ENCODE measurements around the gene TMEM200A. TPM values are rescaled to one million over a fixed set of nuclear protein-coding genes. Genes with fewer than 3 reads are reported as not detected.

The TMEM200A gene
- polyA plus RNA-seq, 3 donors: not detected

GRCh38 chr6:130390890-130391289, 25.1 kb downstream of the TMEM200A start:
- no peaks in the 10 kb centered on the region for H3K9me3 ChIP-seq (replicated peaks in 1 of 2; ENCODE audit: control insufficient read depth in 1 of 2, insufficient read depth in 1 of 2, low read length in 2 of 2)
- no peak overlapping the region for H3K4me3 Mint-ChIP-seq
- H3K27ac Mint-ChIP-seq: no peak overlapping the region
- H3K36me3 ChIP-seq (replicated peaks in 1 of 2; ENCODE audit: control insufficient read depth in 1 of 2, insufficient read depth in 2 of 2, low read length in 2 of 2): no peaks in the 10 kb centered on the region
- H3K9ac ChIP-seq (ENCODE audit: insufficient read depth, low read length, poor library complexity, severe bottlenecking): no peak overlapping the region
- no peak for DNase-seq
- H2AFZ ChIP-seq (ENCODE audit: insufficient read depth, low read depth, low read length, poor library complexity, severe bottlenecking): no peak overlapping the region
- TF ChIP-seq, protein P1, sequence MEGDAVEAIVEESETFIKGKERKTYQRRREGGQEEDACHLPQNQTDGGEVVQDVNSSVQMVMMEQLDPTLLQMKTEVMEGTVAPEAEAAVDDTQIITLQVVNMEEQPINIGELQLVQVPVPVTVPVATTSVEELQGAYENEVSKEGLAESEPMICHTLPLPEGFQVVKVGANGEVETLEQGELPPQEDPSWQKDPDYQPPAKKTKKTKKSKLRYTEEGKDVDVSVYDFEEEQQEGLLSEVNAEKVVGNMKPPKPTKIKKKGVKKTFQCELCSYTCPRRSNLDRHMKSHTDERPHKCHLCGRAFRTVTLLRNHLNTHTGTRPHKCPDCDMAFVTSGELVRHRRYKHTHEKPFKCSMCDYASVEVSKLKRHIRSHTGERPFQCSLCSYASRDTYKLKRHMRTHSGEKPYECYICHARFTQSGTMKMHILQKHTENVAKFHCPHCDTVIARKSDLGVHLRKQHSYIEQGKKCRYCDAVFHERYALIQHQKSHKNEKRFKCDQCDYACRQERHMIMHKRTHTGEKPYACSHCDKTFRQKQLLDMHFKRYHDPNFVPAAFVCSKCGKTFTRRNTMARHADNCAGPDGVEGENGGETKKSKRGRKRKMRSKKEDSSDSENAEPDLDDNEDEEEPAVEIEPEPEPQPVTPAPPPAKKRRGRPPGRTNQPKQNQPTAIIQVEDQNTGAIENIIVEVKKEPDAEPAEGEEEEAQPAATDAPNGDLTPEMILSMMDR (IDR thresholded peaks at IDR 0.05): no peak
- intact Hi-C loops (cut with micrococcal nuclease): no loop called here
- WGBS (ENCODE audit: insufficient coverage): no CpG with 5 or more reads among the region's 3 CpGs
- H3K4me1 ChIP-seq (ENCODE audit: control insufficient read depth in 1 of 2, insufficient read depth in 2 of 2, low read length in 2 of 2): no peaks in the 10 kb centered on the region
- peaks cover 0 to 2% (median 0%) of the 10 kb centered on the region in 7 donors for H3K9me3 Mint-ChIP-seq
- no peaks in the 10 kb centered on the region for H4K20me1 ChIP-seq (ENCODE audit: insufficient read depth, low read length)
- no peaks in the 10 kb centered on the region for H3K27me3 ChIP-seq (ENCODE audit: control insufficient read depth in 2 of 2, insufficient read depth in 2 of 2, low read length in 2 of 2)
- no peaks in the 10 kb centered on the region for H3K4me1 Mint-ChIP-seq
- H3K4me2 ChIP-seq (replicated peaks; ENCODE audit: extremely low read depth, low read length, poor library complexity, severe bottlenecking): no peak overlapping the region
- H3K27ac ChIP-seq (ENCODE audit: low read depth in 1 of 2, low read length in 2 of 2): no peak overlapping the region
- no peak overlapping the region for H3K4me3 ChIP-seq (replicated peaks in 1 of 3; ENCODE audit: low read depth in 2 of 3, low read length in 3 of 3)
- peaks cover 0 to 6% (median 0%) of the 10 kb centered on the region in 3 donors for H3K27me3 Mint-ChIP-seq (ENCODE audit: low read depth in 3 of 3)
- H3K36me3 Mint-ChIP-seq: no peaks in the 10 kb centered on the region
- H3K79me2 ChIP-seq (ENCODE audit: insufficient read depth, low read length): no peaks in the 10 kb centered on the region

GRCh38 chr6:130393306-130393705, 27.5 kb downstream of the TMEM200A start:
- H3K4me1 Mint-ChIP-seq: no peaks in the 10 kb centered on the region
- Histone ChIP-seq H3K9ac (ENCODE audit: insufficient read depth, low read length, poor library complexity, severe bottlenecking) (no peak overlapping the region), H3K79me2 (ENCODE audit: insufficient read depth, low read length) (no peaks in the 10 kb centered on the region), H3K27ac (ENCODE audit: low read depth in 1 of 2, low read length in 2 of 2) (no peak overlapping the region), H3K4me2 (replicated peaks; ENCODE audit: extremely low read depth, low read length, poor library complexity, severe bottlenecking) (no peak overlapping the region), H3K36me3 (replicated peaks in 1 of 2; ENCODE audit: control insufficient read depth in 1 of 2, insufficient read depth in 2 of 2, low read length in 2 of 2) (no peaks in the 10 kb centered on the region), H2AFZ (ENCODE audit: insufficient read depth, low read depth, low read length, poor library complexity, severe bottlenecking) (no peak overlapping the region), H3K4me1 (ENCODE audit: control insufficient read depth in 1 of 2, insufficient read depth in 2 of 2, low read length in 2 of 2) (no peaks in the 10 kb centered on the region), H3K9me3 (replicated peaks in 1 of 2; ENCODE audit: control insufficient read depth in 1 of 2, insufficient read depth in 1 of 2, low read length in 2 of 2) (no peaks in the 10 kb centered on the region), H3K4me3 (replicated peaks in 1 of 3; ENCODE audit: low read depth in 2 of 3, low read length in 3 of 3) (no peak overlapping the region), H4K20me1 (ENCODE audit: insufficient read depth, low read length) (no peaks in the 10 kb centered on the region), H3K27me3 (ENCODE audit: control insufficient read depth in 2 of 2, insufficient read depth in 2 of 2, low read length in 2 of 2) (no peaks in the 10 kb centered on the region)
- TF ChIP-seq, protein P1 (IDR thresholded peaks at IDR 0.05): no peak
- DNase-seq: no peak
- WGBS (ENCODE audit: insufficient coverage): 93% methylated on average over 6 of the region's 6 CpGs
- no peaks in the 10 kb centered on the region for H3K36me3 Mint-ChIP-seq
- H3K4me3 Mint-ChIP-seq: no peak overlapping the region
- H3K27me3 Mint-ChIP-seq (ENCODE audit: low read depth in 3 of 3): peaks cover 0 to 5% (median 0%) of the 10 kb centered on the region in 3 donors
- peaks cover 0 to 2% (median 0%) of the 10 kb centered on the region in 7 donors for H3K9me3 Mint-ChIP-seq
- intact Hi-C loops (cut with micrococcal nuclease): no loop called here
- no peak overlapping the region for H3K27ac Mint-ChIP-seq

Measured in CD14-positive monocyte (primary cell).